NCI-H510A (cell line): Measurements from ENCODE around the gene KRT85.
"Not testable (repeated sequence)": the region's sequence is repeated elsewhere in the genome, so short reads cannot be mapped to it uniquely, and the experiment has no call there.

Experiments
- DNase-seq: peaks from one replicate; lab custom pipeline; 2025; lab: John Stamatoyannopoulos, UW

KRT85 gene

GRCh38 chr12:52366738-52367485 is at the start of gene KRT85:
KRT85 (minus strand) TSS chr12:52367481; CDS start chr12:52367405, 76 bp downstream.
- no peak for DNase-seq

DNA sequence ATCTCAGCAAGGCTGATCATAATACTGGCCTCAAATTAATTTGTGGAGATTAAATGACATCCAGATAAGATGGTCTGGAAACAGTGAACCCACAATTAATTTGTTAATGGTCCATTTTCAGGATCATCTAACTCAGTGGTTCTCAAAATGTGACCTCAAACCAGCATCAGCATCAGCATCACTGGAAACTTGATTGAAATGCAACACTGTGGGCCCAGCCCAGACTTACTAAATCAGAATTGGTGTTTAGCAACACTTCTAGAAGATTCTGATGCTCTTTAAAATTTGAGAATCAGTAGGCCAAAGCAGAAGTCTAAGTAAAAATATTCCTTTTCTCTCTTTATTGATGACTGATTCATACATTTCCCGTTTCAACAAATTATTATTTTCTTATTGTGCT is 49.5 kb upstream of the KRT85 start:
- no peak for DNase-seq

DNA sequence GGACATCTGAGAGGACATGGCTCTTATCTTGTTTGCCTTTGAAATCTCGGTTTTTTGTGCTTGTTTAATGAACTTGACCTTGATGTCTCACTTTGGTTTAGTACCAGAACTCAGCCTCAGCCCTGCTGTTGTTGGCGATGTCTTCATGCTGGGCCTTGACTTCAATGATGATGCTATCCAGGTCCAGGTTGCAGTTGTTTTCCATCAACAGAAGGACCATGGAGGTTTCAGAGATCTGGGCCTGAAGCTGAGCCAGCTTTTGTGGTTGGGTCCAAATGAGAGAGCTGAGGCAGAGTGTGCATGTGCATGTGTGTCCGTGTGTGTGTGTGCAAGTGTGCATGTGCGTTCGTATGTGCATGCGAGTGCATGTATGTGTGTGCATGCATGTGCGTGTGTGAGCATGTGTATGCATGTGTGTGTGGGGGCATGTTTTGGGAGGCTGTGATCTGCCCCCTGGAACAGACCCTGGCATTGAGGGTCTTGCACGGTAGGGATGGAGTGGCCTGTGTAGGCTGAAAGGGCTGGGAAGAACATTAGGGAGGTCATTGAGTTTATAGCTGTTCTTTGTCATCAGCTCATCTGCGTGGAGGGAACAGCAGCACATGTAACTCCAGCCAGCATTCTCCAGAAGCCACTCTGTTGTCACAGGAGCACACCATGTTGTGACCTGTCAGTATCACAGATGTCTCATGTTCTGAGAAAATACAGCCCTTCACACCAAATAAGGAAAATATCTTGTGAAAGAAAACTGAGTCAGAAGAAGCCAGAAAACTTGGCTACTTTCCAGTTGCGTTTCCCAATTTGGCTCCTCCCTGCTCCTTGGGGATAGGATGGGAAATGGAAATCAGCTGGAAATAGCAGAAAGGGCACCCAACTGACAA is 48.8 kb upstream of the KRT85 start:
- no peak for DNase-seq

DNA sequence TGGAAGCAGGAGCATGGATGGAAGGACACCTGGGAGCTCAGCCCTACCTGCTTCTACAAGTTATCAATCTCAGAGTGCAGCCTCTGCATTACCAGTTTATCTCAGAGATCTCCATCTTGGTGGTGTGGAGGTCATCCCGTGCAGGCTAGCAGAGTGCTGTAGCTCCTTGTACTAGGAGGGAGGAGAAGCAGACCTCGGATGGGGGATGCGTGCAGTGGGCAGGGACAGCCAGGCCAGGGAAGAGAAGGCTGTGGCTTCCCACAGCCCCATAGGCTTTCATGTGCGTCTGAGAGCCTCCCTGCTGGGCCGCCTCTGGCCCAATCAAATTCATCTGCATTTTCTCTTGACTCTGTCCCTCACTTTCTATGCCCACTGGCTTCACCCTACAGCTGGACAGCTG is 47.7 kb upstream of the KRT85 start:
- no peak for DNase-seq

DNA sequence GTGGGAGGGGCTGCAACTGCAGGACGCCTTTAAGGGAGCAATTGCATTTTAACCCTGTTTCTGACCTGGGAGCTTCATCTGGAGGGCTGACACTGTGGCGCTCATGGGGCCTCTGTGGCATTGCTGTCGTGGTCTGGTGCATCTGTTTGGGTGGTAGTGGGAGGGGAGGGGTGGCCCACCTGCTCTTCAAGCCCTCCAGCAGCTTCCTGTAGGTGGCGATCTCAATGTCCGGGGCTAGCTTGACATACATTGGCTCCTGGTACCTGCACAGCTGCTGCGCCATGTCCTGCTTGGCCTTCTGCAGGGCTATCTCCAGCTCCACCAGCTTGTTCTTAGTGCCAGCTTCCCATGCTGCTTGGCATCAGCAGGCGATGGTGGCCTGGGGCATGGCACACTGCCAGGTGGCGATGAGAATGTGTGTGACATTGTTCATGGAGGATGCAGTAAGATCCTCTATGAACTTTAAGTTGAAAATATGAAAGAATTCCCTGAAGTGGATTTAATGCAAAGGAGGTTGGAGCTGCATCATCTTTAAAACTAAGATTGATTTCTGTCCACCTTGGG is 46.6 kb upstream of the KRT85 start:
- DNase-seq: no peak

- no peak for DNase-seq
These were observed 45.9 kb upstream of the KRT85 start for GRCh38 chr12:52413202-52413601.

- DNase-seq: no peak
These were observed 44.5 kb upstream of the KRT85 start for GRCh38 chr12:52411815-52412214.

- DNase-seq: not testable (repeated sequence)
These were observed 43.4 kb upstream of the KRT85 start for GRCh38 chr12:52410589-52411248.

- DNase-seq: no peak
These were observed 40.6 kb upstream of the KRT85 start for GRCh38 chr12:52407918-52408317.

DNA sequence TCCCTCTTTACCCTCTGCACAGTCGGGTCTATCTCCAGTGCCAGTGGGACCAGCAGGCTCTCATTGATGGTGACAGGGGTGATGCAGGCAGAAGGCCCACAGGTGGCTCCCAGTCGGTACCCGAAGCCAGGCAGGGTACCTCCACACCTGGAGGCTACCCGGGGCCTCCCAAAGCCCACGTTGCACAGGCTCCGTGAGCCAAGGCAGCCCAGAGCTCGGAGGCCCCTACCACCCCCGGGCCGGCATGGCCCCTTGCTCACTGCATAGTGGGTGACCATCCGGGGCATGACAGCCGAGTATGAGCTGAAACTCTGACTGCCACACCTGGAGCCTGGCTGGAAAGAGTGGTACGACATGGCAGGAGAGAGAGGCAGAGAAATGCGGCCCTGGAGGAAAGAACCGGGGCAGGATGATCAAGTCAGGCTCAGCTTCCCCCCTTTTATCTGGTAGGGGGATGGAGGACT is 38.7 kb upstream of the KRT85 start, which contains the start of gene KRT82:
KRT82 (minus strand) TSS at position 414 of the 464 bp plus-strand sequence; CDS start at position 356, 58 bp downstream.
- DNase-seq: no peak

DNA sequence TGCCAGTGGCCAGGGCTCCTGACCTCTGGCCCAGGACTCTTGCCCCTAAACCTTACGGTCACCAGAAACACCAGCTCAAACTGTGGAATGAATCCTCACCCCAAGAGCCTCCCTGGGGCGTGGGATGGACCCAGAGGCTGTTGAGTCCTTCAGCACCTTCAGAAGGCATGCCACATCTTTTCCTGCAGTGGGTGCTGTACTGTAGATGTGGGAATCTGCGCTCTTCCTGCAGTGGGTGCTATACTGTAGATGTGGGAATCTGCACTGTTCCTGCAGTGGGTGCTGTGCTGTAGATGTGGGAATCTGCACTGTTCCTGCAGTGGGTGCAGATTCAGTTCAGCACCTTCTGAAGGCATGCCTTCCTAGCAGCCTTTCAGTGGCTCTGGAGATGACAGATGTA is 37.7 kb upstream of the KRT85 start:
- no peak for DNase-seq

DNA sequence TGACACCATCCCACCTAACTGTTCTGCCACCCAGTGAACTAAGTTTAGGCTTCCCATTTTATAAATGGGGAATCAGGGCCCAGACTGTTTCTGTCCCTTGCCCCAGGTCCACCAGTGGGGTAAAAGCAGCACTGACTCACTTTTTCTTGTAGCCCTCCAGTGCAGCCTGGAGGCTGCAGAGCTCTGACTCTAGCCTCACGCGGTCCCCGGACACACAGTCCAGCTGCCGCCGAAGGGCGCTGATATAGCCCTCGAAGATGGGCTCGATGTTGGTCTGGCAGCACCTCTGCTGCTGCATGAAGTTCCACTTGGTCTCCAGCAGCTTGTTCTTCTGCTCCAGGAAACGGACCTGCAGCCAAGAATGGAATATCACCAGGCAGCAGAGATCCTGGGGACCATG is 36.3 kb upstream of the KRT85 start:
- no peak for DNase-seq

GRCh38 chr12:52402873-52403540 is 35.7 kb upstream of the KRT85 start:
- DNase-seq: no peak

GRCh38 chr12:52402377-52402776 is 35.1 kb upstream of the KRT85 start:
- no peak for DNase-seq

- no peak for DNase-seq
These were observed 34.6 kb upstream of the KRT85 start for GRCh38 chr12:52401926-52402325.

DNA sequence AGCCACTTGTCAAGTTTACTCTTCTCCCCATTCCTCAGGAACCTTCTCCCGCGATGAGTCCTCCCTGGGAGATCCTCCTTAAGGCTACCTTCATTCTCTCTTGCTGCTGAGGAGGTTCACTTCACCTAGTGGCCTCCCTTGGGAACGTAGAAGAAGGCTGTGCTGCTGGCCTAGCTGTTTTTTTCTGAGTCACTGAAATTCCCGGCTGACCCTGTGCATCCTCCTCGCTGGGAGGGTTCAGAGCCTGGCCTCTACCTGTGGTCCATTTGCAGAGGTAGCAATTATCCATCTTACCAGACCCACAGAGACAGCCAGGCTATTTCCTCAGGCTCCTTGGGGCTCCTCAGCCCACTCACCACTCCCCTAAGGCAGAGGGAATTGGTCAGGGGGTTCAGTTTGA is 34.2 kb upstream of the KRT85 start:
- DNase-seq: no peak

DNA sequence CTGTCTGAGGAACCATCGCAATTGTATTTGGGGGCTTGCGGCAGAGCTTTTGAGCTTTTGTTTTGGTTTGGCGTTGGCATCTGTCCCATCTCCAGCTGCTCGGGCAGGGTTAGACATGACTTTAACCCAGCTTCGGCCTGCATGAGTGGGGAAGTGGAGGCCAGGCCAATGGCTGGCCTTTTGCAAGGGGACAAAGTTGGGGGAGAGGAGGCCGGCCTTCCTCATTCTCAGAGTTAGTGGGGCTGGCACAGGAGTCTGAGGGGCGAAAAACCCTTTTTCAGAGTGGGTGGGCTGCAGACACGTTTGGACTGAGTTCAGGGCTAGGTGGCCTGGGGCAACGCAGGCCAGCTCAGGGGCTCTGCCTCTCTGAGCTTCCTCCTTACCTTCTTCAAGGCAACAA is 33.6 kb upstream of the KRT85 start:
- DNase-seq: no peak

DNA sequence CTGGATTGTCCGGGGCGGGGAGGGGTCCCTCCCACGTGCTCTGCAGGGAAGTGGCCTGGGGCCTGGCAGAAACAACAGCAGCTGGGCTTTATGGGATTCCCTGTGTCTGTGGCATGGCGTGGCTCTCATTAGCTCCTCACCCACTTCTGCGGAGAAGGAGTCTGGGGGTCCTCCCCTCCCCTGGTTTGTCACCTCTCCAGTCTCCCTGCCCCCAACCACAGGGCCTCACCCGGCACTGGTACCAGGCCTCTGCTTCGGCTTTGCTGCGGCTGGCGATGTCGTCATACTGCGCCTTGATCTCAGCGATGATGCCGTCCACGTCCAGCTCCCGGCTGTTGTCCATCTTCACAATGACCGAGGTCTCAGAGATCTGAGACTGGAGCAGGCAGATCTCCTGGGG is 32.5 kb upstream of the KRT85 start:
- no peak for DNase-seq

DNA sequence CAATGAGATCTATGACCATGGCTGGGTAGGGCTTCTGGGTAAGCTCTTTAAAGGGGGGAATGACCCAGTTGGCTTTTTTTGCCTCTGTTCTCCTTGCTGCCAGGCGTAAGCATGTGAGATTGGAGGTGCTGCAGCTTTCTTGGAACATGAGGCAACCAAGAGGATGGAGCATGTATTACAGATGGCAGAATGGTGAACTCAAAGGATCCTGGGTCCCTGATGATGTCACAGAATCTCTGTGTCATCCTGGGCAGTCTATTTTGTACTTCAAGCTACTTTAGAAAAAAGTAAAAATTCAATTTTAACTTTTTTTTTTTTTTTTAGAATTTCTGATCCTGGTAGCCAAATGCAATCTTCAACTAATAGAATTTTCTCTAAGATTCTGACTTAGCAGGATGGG is 30.9 kb upstream of the KRT85 start:
- DNase-seq: no peak

GRCh38 chr12:52396656-52397055 is 29.4 kb upstream of the KRT85 start:
- no peak for DNase-seq

DNA sequence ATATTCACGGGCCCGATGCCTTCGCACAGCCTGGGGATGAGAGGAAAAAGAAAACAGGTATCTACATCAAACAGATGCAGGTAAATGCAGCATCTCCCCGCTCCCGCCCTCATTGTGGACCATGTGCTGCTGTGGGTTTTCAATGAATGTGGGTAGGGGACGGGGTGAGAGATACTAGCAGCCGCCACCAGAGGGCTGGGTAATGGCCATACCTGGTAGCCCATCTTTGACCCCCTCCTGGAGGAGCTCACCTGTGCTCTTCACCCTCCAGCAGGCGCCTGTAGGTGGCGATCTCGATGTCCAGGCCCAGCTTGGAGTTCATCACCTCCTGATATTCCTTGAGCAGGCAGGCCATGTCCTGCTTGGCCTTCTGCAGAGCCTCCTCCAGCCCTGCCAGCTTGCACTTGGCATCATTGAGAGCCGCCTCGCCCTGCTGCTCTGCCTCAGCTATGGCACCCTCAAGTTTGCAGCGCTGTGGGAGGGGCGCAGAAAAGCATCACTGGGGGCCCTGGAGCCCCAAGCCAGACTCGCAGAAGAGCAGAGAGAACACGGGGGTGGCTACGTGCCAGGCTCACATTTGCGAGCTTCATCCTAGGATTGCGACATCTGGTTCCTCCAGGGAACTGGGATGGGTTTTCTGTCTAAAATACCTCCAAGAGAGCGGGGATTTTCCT is 28.6 kb upstream of the KRT85 start:
- DNase-seq: peak; percentile 23
